ENCODE measurements around the gene ANKS3. TPM values are rescaled to one million over a fixed set of nuclear protein-coding genes. Genes with fewer than 3 reads are reported as not detected.

ANKS3 gene
- total RNA-seq, 6 experiments from 2014 or later: 4.7 to 10.7 (median 7.6) TPM

DNA sequence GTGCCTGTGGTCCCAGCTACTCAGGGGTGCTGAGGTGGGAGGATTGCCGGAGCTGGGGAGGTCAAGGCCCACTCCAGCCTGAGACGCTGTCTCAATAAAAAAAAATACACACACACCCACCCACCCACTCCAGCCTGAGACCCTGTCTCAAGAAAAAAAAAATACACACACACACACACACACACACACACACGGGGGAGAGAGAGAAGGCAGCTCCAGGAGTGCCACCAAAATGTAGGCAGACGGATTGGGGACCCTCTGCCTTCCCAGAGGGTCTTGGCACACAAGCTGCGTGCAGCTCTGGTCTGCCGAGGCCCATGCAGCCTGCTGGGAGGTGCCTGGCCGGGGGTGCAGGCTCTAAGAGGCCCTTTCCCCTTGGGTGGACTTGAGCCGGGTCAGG is 46.7 kb downstream of the ANKS3 start:
- peaks cover 0 to 71% (median 30%) of the 10 kb centered on the region in 4 donors for H3K4me1 ChIP-seq
- peaks cover 0 to 10% (median 4%) of the 10 kb centered on the region in 4 donors for H3K36me3 ChIP-seq
- whole genome bisulfite sequencing (ENCODE audit: insufficient coverage, low coverage, low lambda C conversion rate, missing lambda C conversion rate): 78% methylated on average over 3 of the region's 8 CpGs
- no peaks in the 10 kb centered on the region for H3K9me3 ChIP-seq
- peak overlapping the region in 1 of 3 donors; percentile 76 for H3K27ac ChIP-seq
- no peak for ATAC-seq
- TF ChIP-seq, protein P1, sequence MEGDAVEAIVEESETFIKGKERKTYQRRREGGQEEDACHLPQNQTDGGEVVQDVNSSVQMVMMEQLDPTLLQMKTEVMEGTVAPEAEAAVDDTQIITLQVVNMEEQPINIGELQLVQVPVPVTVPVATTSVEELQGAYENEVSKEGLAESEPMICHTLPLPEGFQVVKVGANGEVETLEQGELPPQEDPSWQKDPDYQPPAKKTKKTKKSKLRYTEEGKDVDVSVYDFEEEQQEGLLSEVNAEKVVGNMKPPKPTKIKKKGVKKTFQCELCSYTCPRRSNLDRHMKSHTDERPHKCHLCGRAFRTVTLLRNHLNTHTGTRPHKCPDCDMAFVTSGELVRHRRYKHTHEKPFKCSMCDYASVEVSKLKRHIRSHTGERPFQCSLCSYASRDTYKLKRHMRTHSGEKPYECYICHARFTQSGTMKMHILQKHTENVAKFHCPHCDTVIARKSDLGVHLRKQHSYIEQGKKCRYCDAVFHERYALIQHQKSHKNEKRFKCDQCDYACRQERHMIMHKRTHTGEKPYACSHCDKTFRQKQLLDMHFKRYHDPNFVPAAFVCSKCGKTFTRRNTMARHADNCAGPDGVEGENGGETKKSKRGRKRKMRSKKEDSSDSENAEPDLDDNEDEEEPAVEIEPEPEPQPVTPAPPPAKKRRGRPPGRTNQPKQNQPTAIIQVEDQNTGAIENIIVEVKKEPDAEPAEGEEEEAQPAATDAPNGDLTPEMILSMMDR (IDR thresholded peaks at IDR 0.05): no peak
- no peak for TF ChIP-seq POLR2A (IDR thresholded peaks at IDR 0.05)
- H3K27me3 ChIP-seq: no peaks in the 10 kb centered on the region
- no peak for DNase-seq
- H3K4me3 ChIP-seq: no peak overlapping the region
- intact Hi-C loops (cut with DNase I): no loop called here

DNA sequence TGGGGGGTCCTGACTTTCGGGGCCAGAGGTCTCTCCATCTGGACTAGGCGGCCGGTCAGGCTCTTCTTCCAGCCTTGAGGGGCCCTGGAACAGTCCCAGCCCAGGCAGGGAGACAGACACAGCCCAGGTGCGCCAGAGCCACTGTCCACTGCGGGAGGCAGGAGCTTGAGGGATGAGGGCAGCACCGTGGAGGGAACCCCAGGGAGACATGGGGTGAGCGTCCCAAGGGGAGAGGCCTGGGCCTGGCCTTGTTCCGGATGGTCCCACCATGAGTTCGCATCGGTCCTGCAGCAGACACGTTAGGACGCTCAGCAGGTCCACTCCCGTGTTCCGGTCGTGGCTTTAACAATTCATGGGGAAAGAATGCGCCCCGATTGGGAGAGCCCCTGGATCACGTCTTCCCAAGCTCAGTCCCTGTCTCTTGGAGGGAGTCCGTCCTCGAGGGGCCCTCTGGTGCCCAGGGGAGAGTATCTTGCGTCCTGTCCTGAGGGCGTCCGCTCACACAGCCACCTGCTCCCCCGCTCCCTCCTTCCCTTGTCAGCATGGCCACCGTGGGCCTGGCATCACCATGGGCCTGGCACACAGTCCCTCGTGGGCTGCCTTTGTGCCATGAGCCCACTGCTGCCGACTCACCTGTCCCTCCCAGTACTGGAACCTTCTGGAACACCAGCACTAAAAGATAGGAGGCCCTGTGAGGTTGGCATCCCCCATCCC is 47.4 kb downstream of the ANKS3 start:
- Histone ChIP-seq H3K9me3 (no peaks in the 10 kb centered on the region), H3K4me1 (peaks cover 0 to 72% (median 30%) of the 10 kb centered on the region in 4 donors), H3K27ac (peak overlapping the region in 1 of 3 donors; percentile 29), H3K36me3 (peaks cover 0 to 13% (median 6%) of the 10 kb centered on the region in 4 donors), H3K4me3 (no peak overlapping the region), H3K27me3 (no peaks in the 10 kb centered on the region)
- ATAC-seq (no peak), DNase-seq (peak in 1 of 3 donors; percentile 49)
- no CpG with 5 or more reads among the region's 27 CpGs for WGBS (ENCODE audit: insufficient coverage, low coverage, low lambda C conversion rate, missing lambda C conversion rate)
- TF ChIP-seq, protein P1 (IDR thresholded peaks at IDR 0.05): no peak
- TF ChIP-seq POLR2A (IDR thresholded peaks at IDR 0.05): no peak
- intact Hi-C loops (cut with DNase I): no loop called here

DNA sequence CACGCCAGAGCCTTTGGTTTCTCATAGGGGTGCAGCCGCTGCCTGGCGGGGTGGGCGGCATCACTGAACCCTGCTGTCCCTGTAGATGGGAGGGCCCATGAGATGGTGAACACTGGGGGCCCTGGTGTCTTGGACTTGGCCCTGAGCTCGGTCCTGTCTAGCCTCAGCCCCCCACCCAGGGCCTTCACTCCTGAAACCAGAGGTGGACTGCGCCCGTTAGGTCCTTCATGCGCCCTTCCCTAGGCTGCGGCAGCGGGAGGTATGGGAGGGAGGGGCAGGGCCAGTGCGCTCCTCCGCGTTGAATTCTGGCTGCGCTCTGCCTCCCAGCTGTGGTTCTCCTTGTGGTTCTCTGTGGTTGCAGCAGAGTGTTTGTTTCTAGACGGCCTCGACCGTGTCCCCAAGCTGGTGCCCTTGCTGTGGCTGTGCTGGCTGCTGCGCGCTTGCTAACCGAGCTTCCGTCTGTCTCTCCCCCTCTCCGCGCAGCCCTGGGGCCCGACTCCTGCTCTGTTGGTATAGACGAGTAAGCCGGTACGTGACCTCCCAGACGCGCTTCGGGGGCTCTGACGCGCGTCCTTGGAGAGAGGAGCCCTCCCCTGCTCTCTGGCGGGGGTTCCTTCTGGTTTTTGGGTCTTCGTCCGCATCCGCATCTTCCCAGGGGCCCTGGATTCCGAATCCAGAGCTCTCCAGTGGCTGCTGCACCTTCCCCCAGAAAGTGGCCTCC is 48.1 kb downstream of the ANKS3 start:
- Histone ChIP-seq H3K36me3 (peaks cover 0 to 13% (median 6%) of the 10 kb centered on the region in 4 donors), H3K27ac (peak overlapping the region in 2 of 3 donors; percentile 81 to 96), H3K27me3 (no peaks in the 10 kb centered on the region), H3K4me3 (no peak overlapping the region), H3K4me1 (peaks cover 0 to 79% (median 31%) of the 10 kb centered on the region in 4 donors), H3K9me3 (no peaks in the 10 kb centered on the region)
- intact Hi-C loops (cut with DNase I): no loop called here
- ATAC-seq (no peak), DNase-seq (peak in 1 of 3 donors; percentile 51)
- WGBS (ENCODE audit: insufficient coverage, low coverage, low lambda C conversion rate, missing lambda C conversion rate): 100% methylated on average over 7 of the region's 38 CpGs
- TF ChIP-seq, protein P1 (IDR thresholded peaks at IDR 0.05): no peak
- no peak for TF ChIP-seq POLR2A (IDR thresholded peaks at IDR 0.05)

DNA sequence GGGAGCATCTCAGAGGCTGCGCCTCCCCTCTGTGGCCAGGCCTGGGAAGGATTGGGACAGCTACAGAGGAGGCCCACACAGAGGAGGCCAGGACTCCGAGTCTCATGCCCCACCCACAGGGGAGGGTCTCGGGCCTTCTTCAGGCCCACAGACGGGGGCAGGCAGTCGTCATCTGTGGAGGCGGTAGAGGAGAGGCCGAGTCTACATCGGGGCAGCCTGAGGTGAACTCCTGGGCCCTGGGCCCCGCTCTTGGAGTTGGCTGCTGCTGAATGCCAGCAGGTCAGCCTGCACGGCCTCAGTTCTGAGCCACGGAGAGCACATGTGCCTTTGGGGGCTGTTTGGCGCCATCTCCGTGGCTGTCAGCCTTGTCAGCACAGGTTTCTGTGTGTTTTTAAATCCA is 48.8 kb downstream of the ANKS3 start:
- H3K4me1 ChIP-seq: peaks cover 0 to 85% (median 34%) of the 10 kb centered on the region in 4 donors
- peaks cover 0 to 13% (median 6%) of the 10 kb centered on the region in 4 donors for H3K36me3 ChIP-seq
- H3K9me3 ChIP-seq: no peaks in the 10 kb centered on the region
- no peaks in the 10 kb centered on the region for H3K27me3 ChIP-seq
- TF ChIP-seq, protein P1 (IDR thresholded peaks at IDR 0.05): no peak
- TF ChIP-seq POLR2A (IDR thresholded peaks at IDR 0.05): no peak
- ATAC-seq (peak in 3 of 4 donors; percentile 0 to 5 (median 2)), DNase-seq (peak; percentile 56 to 87 (median 69))
- H3K4me3 ChIP-seq: no peak overlapping the region
- peak overlapping the region; percentile 33 to 96 (median 81) for H3K27ac ChIP-seq
- 27% methylated on average over 5 of the region's 13 CpGs for WGBS (ENCODE audit: insufficient coverage, low coverage, low lambda C conversion rate, missing lambda C conversion rate)
- intact Hi-C loops (cut with DNase I): no loop called here

Measured in right lobe of liver (tissue), 6 donors.